Measurements from ENCODE around the gene ARL4A.

DNA sequence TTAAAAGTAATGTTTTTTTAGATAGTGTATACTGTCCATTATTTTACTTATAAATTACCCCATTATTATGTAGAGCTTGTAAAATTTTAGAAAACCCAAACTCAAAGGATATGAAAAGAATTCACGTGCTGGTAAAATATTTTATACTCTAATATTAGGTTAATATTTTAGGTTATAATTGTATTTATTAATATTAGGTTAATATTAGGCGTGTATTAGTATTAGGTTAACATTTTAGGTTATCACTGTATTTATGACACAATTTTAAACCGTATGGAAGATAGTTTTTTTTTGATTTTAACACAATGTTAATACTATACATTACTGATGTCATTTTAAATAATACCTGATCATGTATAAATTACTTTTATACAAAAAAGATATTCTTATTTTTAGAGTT, 48.5 kb downstream of the ARL4A start:
- TF ChIP-seq, protein P1, sequence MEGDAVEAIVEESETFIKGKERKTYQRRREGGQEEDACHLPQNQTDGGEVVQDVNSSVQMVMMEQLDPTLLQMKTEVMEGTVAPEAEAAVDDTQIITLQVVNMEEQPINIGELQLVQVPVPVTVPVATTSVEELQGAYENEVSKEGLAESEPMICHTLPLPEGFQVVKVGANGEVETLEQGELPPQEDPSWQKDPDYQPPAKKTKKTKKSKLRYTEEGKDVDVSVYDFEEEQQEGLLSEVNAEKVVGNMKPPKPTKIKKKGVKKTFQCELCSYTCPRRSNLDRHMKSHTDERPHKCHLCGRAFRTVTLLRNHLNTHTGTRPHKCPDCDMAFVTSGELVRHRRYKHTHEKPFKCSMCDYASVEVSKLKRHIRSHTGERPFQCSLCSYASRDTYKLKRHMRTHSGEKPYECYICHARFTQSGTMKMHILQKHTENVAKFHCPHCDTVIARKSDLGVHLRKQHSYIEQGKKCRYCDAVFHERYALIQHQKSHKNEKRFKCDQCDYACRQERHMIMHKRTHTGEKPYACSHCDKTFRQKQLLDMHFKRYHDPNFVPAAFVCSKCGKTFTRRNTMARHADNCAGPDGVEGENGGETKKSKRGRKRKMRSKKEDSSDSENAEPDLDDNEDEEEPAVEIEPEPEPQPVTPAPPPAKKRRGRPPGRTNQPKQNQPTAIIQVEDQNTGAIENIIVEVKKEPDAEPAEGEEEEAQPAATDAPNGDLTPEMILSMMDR (IDR thresholded peaks at IDR 0.05) = no peak
- TF ChIP-seq POLR2A (IDR thresholded peaks at IDR 0.05) = no peak

Data from heart left ventricle (tissue), 13 donors.